Fibroblast of skin of abdomen (primary cell): ENCODE data around the gene NKX1-1.

Source experiments
- DNase-seq: peaks from one replicate; pipeline ENCODE4 v3.0.0-alpha.2; 2013

The NKX1-1 gene

DNA sequence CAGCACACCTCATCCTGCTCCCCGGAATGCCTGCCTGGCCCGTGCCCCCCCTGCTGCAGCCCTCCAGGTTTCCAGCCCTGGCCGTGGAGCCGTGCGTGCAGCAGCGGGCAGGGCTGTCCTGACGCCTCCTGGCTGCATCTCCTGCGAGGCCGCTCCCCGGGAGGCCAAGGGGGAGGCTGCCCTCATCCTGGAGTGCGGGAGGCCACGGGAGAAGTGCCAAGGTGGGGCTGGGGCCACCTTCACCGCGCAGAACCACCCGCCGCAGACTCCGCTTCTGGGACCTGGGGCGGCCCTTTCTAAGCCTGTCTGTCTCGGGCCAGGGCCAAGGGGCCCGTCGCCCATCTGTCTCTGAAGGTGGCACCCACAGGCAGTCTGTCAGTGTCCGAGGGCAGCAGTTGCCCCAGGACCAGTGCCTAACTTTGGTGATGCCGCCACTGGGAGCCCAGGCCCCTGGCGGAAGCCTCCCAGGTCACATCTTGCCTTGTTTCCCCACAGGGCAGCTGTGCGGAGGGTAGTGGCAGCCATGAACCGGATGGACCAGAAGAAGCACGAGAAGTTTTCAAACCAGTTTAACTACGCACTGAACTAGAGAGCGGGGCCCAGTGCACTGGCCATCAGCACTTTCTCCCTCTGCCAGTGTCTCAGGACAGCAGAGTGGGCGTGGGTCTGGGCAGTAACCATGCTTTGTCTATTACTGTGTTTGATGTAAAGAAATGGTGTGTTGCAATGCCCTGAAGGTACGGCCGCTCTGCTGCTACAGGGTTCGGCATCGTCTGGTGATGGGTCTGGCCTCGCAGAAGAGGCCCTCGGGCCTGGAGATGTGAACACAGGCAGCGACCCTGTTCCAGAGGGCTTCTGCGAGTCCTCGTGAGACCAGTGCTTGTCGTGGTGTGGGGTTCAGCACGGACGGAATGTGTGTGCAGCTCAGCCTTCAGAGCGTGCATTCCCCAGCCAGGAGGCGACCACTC is 20.6 kb downstream of the NKX1-1 start:
- no peak for DNase-seq

GRCh38 chr4:1384675-1385372 is 21.4 kb downstream of the NKX1-1 start:
- no peak for DNase-seq

GRCh38 chr4:1383728-1384591 is 22.3 kb downstream of the NKX1-1 start:
- no peak for DNase-seq

GRCh38 chr4:1382776-1383727 is 23.2 kb downstream of the NKX1-1 start:
- DNase-seq = no peak

- no peak for DNase-seq
These were observed 24.2 kb downstream of the NKX1-1 start for GRCh38 chr4:1381944-1382541.

GRCh38 chr4:1381181-1381621 is 25.0 kb downstream of the NKX1-1 start:
- no peak for DNase-seq

GRCh38 chr4:1380368-1381151 is 25.7 kb downstream of the NKX1-1 start:
- DNase-seq = no peak

DNA sequence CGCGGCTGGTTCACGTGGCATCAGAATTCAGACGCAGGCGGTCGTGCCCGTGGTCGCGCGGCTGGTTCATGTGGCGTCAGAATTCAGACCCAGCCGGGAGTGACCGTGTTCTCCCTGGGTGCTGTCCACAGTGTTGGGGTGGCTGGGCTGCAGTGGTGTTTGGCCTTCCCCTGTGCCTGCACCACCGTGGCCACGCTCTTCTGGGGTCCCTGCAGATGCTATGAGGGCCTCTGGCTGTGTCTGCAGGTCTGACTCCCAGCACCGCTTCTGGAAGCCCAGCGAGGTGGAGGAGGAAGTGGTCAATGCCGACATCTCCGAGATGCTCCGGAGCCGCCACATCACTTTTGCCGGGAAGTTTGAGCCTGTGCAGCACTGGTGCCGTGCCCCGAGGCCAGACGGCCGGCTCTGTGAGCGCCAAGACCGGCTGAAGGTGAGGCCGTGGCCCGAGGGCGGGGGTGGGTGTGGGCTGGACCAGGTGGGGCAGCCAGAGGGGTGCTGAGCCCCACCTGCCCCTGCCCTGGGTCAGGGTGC is 26.4 kb downstream of the NKX1-1 start:
- no peak for DNase-seq

DNA sequence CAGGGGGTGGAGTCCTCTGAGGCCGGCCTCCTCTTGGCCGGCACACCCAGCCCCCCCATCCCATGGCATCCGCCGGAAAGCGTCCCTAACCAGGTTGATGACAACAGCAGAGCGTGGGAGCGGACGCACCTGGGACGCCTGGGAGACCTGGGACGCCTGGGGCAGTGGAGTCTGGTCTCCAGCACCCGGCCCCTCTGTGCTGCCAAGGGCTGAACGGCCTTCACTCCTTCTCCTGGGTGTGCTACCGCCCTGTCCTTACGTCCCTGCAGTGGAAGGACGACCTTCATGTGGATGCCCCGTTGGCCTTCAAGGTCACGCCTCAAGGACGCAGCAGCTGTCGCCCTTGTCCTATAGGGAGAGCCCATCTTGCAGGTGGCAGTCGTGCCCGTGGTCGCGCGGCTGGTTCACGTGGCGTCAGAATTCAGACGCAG is 26.9 kb downstream of the NKX1-1 start:
- DNase-seq = no peak

DNA sequence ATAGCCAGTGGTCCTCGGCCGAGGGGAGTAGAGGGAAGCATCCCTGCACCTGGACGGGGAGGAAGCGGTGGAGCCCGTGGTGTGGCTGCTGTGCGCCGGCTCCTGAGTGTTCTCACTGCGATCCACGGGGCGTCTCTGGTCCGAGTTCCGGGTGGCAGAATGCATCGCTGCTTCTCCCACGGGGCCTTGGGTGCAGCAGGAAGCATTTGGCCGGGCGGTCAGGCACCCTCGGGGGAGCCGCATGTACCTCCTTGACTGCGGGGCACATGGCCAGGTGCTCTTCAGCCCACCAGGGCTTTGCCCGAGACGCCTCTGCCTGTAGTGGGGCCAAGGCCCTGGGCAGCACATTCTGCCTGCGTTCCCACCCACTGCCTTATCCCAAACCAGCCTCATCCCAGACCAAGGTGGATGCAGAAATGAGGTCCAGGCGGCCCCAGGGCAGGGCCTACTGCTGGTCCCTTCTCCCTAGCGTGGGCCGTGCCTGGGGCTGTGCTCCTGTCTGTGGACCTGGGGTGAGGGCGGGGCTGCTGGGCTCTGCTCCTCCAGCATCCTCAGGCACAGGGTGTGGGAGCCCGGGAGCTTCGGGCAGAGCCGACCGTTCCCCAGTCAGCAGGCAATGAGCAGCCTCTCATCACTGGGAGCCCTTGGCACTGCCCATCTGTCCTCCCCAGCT is 27.5 kb downstream of the NKX1-1 start:
- DNase-seq = no peak

GRCh38 chr4:1377606-1378261 is 28.5 kb downstream of the NKX1-1 start:
- DNase-seq = no peak

DNA sequence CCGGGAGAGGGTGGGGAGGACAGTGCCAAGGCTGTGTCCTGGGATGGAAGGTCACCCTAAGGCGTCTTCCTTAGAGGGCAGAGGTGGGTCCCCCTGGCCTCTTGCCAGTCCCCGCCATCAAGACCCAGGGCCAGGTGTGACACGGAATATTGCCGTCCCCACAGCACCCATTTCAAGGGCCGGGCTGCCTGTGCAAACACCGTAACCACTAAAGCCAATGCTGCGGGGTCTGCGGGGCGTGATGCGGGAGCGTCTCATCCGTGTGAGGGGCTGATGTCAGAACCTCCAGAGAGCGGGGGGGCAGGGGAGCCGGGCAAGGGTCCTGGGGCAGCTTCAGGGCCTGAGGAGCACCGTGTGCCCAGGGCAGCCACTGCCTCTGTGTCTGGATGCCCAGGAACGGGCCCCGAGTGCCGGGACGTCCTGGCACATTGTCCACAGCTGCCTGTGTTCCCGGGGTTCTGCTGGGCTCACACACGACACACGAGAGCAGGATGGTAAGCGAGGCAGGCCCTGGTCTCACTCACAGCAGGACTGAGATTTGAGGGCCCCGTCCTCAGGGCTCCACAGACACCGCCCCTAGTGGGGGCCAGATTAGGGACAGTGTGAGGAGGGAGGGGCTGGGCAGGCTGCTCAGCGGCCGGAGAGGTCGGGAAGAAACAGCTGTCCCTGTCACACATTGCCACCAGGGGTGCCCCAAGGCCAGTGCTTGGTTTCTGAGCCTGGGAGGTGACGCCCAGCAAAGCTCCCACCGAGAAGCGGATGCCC is 29.2 kb downstream of the NKX1-1 start:
- no peak for DNase-seq

DNA sequence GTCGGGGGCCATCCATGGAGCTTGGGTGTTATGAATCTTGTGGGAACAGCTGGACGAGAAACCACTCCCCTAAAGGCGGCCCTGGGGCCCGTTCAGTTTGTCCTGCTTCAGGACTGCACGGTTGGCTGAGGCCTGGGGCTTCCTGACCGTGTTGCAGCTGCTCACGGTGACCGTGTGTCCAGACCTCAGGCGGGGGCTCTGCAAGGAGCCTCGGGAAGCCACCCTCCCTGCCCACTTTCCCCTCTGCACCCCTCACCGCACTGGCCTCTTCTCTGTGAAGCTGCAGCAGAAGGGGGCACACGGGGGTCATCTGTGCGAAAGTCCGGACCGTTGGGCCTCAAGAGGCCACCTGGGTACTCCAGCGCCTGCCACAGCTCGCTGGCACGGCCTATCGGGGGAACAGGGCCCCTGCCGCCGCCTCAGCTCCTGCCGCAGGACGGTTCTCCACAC is 29.8 kb downstream of the NKX1-1 start:
- no peak for DNase-seq

DNA sequence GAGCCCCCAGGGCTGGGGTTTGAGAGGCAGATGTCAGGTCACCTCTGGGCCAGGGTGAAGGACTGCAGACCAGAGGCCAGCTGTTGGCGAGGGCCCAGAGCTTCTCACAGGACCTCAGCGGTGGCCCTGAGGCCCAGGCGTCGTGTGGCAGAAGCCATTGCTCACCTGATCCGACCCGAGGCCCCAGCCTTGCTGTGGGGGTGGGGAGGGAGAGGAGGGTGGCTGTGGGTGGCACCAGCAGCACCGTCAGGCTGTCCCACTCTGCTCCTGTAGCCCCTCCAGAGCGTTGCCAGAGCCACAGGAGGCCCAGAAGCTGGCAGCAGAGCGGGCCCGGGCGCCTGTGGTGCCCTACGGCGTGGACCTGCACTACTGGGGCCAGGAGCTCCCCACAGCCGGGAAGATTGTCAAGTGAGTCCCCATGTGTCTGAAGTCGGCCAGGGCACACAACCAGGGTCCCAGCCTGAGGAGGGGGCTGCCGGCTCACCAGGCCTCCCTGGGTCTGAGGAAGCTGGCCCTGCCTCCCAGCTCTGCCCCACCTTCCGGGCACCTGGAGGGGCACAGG is 30.4 kb downstream of the NKX1-1 start:
- DNase-seq = no peak

GRCh38 chr4:1375051-1375721 is 31.1 kb downstream of the NKX1-1 start:
- DNase-seq = no peak

- DNase-seq = no peak
These were observed 31.6 kb downstream of the NKX1-1 start for GRCh38 chr4:1374706-1375045.
